ENCODE results near the gene ASPSCR1.
A peak's percentile ranks its signal among the peaks of the same experiment; 100 is the strongest.

ASPSCR1 gene

GRCh38 chr17:81983011-81983638 is 5.7 kb downstream of the ASPSCR1 start:
- no peak overlapping the region for H3K4me3 ChIP-seq
- no peak for TF ChIP-seq CTCF (IDR thresholded peaks at IDR 0.05)
- DNase-seq (ENCODE audit: low spot score), result no peak
- H3K27ac ChIP-seq, result no peak overlapping the region

DNA sequence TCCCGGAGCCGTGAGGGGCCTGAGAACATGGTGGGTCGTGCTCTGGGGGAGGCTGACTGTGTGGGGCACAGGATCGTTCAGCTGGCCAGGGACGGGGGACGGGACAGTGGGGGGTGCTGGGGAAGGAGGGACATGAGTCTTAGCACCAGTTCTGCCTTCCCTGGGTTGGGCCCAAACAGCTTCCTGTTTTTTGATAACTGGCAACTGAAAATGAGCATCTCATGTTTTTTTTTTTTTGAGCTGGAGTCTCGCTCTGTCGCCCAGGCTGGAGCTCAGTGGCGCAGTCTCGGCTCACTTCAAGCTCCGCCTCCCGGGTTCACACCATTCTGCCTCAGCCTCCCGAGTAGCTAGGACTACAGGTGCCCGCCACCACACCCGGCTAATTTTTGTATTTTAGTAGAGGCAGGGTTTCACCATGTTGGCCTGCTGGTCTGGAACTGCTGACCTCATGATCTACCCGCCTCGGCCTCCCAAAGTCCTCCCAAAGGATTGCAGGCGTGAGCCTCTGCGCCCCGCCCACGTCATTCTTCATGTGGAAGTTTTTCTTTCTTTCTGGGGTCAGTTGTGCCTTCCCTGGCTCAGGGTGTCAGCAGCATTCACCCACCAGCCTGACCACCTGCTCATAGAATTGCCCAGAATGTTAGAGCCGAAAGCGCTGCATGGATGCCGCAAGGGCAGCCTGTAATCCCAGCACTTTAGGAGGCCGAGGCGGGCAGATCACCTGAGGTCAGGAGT is 6.4 kb downstream of the ASPSCR1 start:
- Histone ChIP-seq H3K4me3 (no peak overlapping the region), H3K27ac (no peak overlapping the region)
- TF ChIP-seq CTCF (IDR thresholded peaks at IDR 0.05), result no peak
- DNase-seq (ENCODE audit: low spot score), result no peak

- Histone ChIP-seq H3K27ac (no peak overlapping the region), H3K4me3 (no peak overlapping the region)
- no peak for DNase-seq (ENCODE audit: low spot score)
- TF ChIP-seq CTCF (IDR thresholded peaks at IDR 0.05), result no peak
These were observed 7.5 kb downstream of the ASPSCR1 start for GRCh38 chr17:81984773-81985410.

DNA sequence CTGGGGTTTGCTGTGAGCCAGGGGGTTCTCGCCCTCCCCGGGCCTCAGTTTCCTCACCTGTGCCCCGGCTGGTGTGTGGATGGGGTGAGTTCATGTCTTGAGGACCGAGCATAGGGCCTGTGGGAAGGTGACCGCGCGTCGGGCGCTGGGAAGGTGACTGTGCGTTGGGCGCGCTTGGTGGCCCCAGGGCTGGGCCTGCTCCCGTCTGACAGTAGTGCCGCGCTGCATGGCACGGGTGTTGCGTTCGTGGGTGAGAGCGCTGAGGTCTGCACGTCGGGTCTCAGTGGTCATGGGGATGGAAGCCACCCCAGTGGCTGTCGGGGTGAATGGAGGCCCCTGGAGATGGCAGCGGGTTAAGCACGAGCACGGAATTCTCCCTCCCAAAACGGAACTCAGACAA is 9.2 kb downstream of the ASPSCR1 start:
- no peak for DNase-seq (ENCODE audit: low spot score)
- Histone ChIP-seq H3K4me3 (no peak overlapping the region), H3K27ac (no peak overlapping the region)
- no peak for TF ChIP-seq CTCF (IDR thresholded peaks at IDR 0.05)

- no peak for TF ChIP-seq CTCF (IDR thresholded peaks at IDR 0.05)
These were observed 9.8 kb downstream of the ASPSCR1 start for GRCh38 chr17:81987161-81987770.

DNA sequence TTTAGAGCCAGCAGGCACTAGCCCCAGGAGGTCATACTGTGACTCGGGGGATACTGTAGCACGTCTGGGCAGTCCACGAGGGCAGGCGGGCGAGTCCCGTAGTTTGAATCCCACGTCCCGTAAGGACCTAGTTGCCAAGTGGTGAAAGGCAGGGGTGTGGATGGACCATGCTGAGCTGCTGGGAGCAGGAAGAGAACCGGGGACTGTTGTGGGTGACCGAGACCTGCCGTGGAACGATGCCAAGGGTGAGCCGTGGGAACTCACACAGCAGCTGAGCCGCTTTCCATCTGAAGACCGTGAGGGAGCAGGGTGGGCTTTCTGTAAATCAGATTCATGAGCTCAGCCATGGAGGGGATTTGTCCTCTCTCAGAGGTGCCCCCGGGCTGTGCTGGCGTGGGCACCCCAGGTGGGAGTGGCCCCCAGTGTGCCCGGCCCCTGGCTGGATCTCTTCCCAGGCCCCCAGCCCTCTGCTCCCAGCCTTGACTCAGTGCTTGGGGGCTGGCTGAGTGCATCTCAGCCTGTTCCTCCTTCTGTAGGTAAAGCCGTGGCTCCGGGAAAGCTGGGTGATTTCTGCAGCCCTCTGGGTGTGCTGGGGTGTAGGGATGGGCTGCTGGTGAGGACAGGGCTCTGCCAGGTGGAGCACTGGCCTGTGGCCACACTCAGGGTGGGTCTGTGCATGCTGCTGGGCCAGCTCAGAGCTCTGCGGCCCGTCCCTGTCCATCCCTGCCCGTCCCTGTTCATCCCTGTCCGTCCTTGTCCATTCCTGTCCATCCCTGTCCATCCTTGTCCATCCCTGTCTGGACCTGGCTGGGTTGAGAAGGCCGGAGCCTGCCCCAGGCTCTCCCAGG is 13.6 kb downstream of the ASPSCR1 start:
- Histone ChIP-seq H3K27ac (peak overlapping the region in 1 of 2 donors; percentile 52), H3K4me3 (peak overlapping the region; percentile 60)
- TF ChIP-seq CTCF (IDR thresholded peaks at IDR 0.05), result no peak
- DNase-seq (ENCODE audit: low spot score), result no peak

More at GRCh38 chr17:81987161-81987770, 9.8 kb downstream of the ASPSCR1 start:
- H3K27ac ChIP-seq, result no peak overlapping the region
- no peak overlapping the region for H3K4me3 ChIP-seq
- no peak for DNase-seq (ENCODE audit: low spot score)
